ENCODE results near the gene SCML2.

The SCML2 gene

DNA sequence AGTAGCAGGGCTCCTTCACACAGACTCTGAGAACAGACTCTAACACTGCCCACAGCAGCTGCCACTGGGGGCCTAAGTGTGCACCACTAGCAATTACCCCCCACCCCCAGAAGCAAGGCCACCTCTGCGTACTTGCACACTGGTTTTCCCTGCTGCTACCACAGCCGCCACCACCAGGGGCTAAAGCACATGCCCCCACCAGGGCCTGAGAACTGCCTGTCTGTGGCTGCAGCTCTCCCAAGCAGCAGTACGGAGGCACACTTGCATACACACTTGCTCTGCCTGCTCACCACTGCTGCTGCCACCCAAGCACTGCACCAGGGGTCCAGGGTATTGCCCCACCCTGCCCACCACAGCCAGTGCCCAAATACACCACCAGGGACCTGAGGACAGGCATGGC is 59.6 kb downstream of the SCML2 start:
- in situ Hi-C loops (cut with MboI; ENCODE audit: low pct_unique_long_range_greater_than_20kb, low sequenced_read_pairs, unreplicated experiment), result no loop called here
- TF ChIP-seq, protein P1, sequence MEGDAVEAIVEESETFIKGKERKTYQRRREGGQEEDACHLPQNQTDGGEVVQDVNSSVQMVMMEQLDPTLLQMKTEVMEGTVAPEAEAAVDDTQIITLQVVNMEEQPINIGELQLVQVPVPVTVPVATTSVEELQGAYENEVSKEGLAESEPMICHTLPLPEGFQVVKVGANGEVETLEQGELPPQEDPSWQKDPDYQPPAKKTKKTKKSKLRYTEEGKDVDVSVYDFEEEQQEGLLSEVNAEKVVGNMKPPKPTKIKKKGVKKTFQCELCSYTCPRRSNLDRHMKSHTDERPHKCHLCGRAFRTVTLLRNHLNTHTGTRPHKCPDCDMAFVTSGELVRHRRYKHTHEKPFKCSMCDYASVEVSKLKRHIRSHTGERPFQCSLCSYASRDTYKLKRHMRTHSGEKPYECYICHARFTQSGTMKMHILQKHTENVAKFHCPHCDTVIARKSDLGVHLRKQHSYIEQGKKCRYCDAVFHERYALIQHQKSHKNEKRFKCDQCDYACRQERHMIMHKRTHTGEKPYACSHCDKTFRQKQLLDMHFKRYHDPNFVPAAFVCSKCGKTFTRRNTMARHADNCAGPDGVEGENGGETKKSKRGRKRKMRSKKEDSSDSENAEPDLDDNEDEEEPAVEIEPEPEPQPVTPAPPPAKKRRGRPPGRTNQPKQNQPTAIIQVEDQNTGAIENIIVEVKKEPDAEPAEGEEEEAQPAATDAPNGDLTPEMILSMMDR (IDR thresholded peaks at IDR 0.05; ENCODE audit: extremely low read depth, insufficient read depth, missing control alignments), result no peak
- no peak for DNase-seq (ENCODE audit: low spot score)

DNA sequence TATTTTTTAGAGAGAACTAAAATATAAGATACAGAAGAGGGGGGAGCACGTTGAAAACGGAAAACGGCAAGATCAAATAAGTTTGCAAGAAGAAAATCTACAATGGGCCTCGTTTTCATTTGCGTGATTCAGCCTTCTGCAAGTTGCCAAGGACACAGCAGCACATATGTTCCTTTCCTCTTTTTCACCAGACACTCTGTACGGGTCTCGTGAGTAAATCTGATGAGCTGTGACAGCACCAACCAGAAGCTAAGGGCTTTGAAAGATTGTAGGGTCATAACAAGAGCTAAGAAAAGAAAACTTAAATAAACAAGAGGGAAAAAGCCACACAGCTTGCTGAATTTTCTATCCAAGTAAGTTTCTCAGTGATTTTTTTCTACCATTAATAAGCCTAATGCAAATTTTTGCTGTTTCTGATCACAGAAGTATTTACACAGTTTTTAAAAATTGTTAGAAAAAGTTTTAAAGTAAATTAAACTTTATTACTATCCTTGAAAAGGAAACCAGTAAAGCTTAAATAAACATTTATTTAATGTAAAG is 63.4 kb downstream of the SCML2 start:
- TF ChIP-seq, protein P1 (IDR thresholded peaks at IDR 0.05; ENCODE audit: extremely low read depth, insufficient read depth, missing control alignments), result no peak
- in situ Hi-C loops (cut with MboI; ENCODE audit: low pct_unique_long_range_greater_than_20kb, low sequenced_read_pairs, unreplicated experiment), result no loop called here
- no peak for DNase-seq (ENCODE audit: low spot score)

DNA sequence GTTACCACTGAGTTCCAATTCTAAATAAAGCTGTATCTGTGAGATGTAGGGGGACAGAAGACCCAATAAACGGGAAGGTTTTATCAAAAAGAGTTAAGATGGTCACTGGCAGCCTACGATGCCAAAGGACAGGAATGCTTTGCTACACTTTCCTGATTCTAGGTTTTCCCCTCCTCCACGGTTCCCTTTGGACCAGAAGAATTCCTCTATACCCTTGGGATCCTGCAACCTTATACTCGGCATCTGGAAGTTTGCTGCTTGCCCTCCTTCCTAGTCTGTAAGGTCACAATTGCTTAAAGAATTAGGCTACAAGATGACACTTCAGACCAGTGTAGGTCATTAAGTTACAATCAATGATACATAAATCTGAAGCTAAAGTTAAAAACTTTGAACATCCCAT is 64.3 kb downstream of the SCML2 start:
- no peak for DNase-seq (ENCODE audit: low spot score)
- TF ChIP-seq, protein P1 (IDR thresholded peaks at IDR 0.05; ENCODE audit: extremely low read depth, insufficient read depth, missing control alignments), result no peak
- in situ Hi-C loops (cut with MboI; ENCODE audit: low pct_unique_long_range_greater_than_20kb, low sequenced_read_pairs, unreplicated experiment), result no loop called here

DNA sequence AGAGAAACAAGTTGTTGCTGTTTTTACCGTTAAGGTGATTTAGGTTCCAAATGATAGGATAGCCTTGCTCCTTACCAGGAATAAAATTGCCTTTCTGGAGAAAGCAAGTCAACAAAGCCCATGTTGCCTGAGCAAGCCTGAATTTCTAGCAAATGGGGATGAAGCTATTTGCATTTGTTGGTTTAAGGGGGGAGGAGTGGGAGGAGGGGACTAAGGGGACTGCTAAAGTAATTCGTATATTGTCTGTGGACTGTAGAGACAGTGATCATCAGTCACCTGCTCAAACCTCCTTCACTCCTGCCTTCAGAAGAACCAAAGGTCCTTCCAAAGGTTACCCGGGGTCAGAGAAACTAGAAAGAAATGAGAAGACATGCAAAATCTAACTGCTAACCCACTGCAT is 65.8 kb downstream of the SCML2 start:
- no peak for DNase-seq (ENCODE audit: low spot score)
- in situ Hi-C loops (cut with MboI; ENCODE audit: low pct_unique_long_range_greater_than_20kb, low sequenced_read_pairs, unreplicated experiment), result no loop called here
- TF ChIP-seq, protein P1 (IDR thresholded peaks at IDR 0.05; ENCODE audit: extremely low read depth, insufficient read depth, missing control alignments), result no peak

DNA sequence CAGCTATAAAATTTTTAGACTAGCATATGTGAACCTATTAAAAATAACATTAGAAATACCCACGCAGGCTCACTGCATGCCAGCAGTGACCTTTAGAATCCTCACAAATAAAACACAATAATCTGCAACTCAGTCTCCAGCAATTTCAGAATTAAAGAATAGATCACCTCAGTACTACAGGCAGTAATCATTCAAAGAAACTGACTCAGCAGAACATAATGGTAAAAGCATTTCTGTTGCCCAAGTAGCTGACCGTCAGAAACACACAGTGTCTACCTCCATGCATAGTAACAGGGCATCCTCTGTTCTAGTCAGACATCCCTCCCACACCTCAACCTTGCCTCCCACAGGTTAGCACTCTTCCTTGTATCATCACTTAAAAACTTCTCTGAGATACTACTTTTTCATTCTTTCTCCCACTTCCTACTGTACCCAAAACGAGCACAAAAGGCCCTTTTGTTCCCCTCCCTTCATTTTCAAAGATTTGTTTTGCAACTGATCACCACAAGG is 68.1 kb downstream of the SCML2 start:
- TF ChIP-seq, protein P1 (IDR thresholded peaks at IDR 0.05; ENCODE audit: extremely low read depth, insufficient read depth, missing control alignments), result no peak
- no peak for DNase-seq (ENCODE audit: low spot score)
- in situ Hi-C loops (cut with MboI; ENCODE audit: low pct_unique_long_range_greater_than_20kb, low sequenced_read_pairs, unreplicated experiment), result no loop called here

DNA sequence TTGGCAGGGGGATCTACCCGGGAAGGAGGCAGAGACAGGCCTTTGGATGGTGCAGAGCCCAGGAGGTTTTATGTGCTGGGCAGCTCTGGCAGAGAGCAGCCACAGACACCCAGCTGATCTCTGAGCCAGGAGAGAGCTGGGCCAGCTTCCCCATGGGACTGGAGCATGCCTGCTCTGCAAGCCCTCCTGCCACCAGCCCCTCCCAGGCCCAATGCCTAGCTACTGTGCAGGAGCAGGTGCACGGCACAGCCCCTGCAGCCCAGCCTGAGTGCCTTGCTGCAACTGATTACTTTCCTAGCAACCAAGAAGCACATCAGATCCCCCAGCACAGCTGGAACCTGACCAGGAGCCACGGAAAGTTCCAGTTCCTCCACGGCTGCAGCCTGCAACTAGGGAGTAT is 76.0 kb downstream of the SCML2 start:
- in situ Hi-C loops (cut with MboI; ENCODE audit: low pct_unique_long_range_greater_than_20kb, low sequenced_read_pairs, unreplicated experiment), result no loop called here
- DNase-seq (ENCODE audit: low spot score), result no peak
- TF ChIP-seq, protein P1 (IDR thresholded peaks at IDR 0.05; ENCODE audit: extremely low read depth, insufficient read depth, missing control alignments), result no peak
